Panc1 (cell line): ENCODE results near the gene LY6G6C. TPM values are rescaled to one million over a fixed set of nuclear protein-coding genes. Genes with fewer than 3 reads are reported as not detected.

Experiments used
- ATAC-seq: fragments of 200-7000 bp; cut with Tn5 transposase; 2 replicates; pipeline ENCODE4 v1.9.1; 2020; ENCODE audit warnings: mild to moderate bottlenecking, moderate library complexity
- BruUV-seq: library from RNA; stranded (reverse); fragments of 400-500 nt; replicated peaks from 2 replicates; lab custom pipeline; 2021; lab: Mats Ljungman, UMichigan
- CTCF ChIA-PET: fragments of 300-600 bp; sonication (Branson Sonifier 250); formaldehyde crosslinking; loops from one replicate; lab custom pipeline; 2022; ENCODE audit warnings: antibody characterized with exemption; lab: Charles Lee
- POLR2A ChIA-PET: fragments of 300-600 bp; sonication (Branson Sonifier 250); formaldehyde crosslinking; loops from one replicate; lab custom pipeline; 2022; ENCODE audit warnings: antibody characterized with exemption; lab: Charles Lee
- DNase-seq: peaks from one replicate; pipeline ENCODE4 v3.0.0-alpha.2; 2010; ENCODE audit warnings: low read depth, low spot score
- H3K27ac ChIP-seq: 2 replicates; pipeline ENCODE4 v1.5.1; 2011; ENCODE audit warnings: mild to moderate bottlenecking, low read length, inconsistent platforms
- H3K27me3 ChIP-seq: fragments of 200-500 bp; sonication (Bioruptor generic); 2 replicates; pipeline ENCODE4 v1.6.0; 2014; ENCODE audit warnings: low read length, inconsistent platforms; ENCODE audit not compliant: control insufficient read depth, insufficient read depth
- H3K36me3 ChIP-seq: fragments of 200-500 bp; sonication (Bioruptor generic); 2 replicates; pipeline ENCODE4 v1.5.1; 2014; ENCODE audit warnings: inconsistent platforms, mild to moderate bottlenecking, low read length, moderate library complexity; ENCODE audit not compliant: control insufficient read depth, insufficient read depth
- H3K4me1 ChIP-seq: 2 replicates; pipeline ENCODE4 v1.5.1; 2011; ENCODE audit warnings: inconsistent platforms, mild to moderate bottlenecking, low read length, moderate library complexity; ENCODE audit not compliant: control insufficient read depth, insufficient read depth
- H3K4me3 ChIP-seq, 2 experiments: 2 replicates each; pipeline ENCODE4 v1.5.1; 2011 to 2012; ENCODE audit warnings: low read depth in 2 of 2, low read length in 2 of 2, mild to moderate bottlenecking in 2 of 2, inconsistent platforms in 1 of 2, moderate library complexity in 1 of 2
- H3K9me3 ChIP-seq: fragments of 200-500 bp; sonication (Bioruptor generic); 2 replicates; pipeline ENCODE4 v1.5.1; 2014; ENCODE audit warnings: low read depth, mild to moderate bottlenecking, inconsistent platforms, low read length, moderate library complexity; ENCODE audit not compliant: control insufficient read depth, insufficient read depth
- CTCF ChIP-seq: fragments of 450-650 bp; IDR thresholded peaks from 2 replicates; pipeline ENCODE4 v1.5.1; 2017; ENCODE audit warnings: mild to moderate bottlenecking
- REST ChIP-seq, 2 experiments: IDR thresholded peaks; 2 replicates each; pipeline ENCODE4 v1.6.1; 2011 to 2012; ENCODE audit warnings: low read depth in 2 of 2, control low read depth in 1 of 2, low read length in 1 of 2, mild to moderate bottlenecking in 1 of 2, moderate library complexity in 1 of 2; ENCODE audit not compliant: insufficient read depth in 1 of 2
- SIN3A ChIP-seq: IDR thresholded peaks from 2 replicates; pipeline ENCODE4 v1.6.1; 2012; ENCODE audit warnings: low read depth, mild to moderate bottlenecking, low read length, moderate library complexity, borderline replicate concordance; ENCODE audit not compliant: insufficient read depth
- TCF7L2 ChIP-seq: IDR thresholded peaks from 2 replicates; pipeline ENCODE4 v1.6.1; 2011; ENCODE audit warnings: mild to moderate bottlenecking, low read depth, low read length, inconsistent platforms
- in situ Hi-C: cut with HindIII; loops from 2 replicates; pipeline ENCODE4 v1.10.0; 2016; ENCODE audit warnings: low sequenced_read_pairs, low pct_unique_long_range_greater_than_20kb
- intact Hi-C: fragments of 100-400 bp; cut with micrococcal nuclease; formaldehyde crosslinking; loops from one replicate; pipeline ENCODE4 v1.10.0; 2022; ENCODE audit not compliant: unreplicated experiment
- total RNA-seq: library from RNA; stranded (reverse); gene quantifications from one replicate; pipeline ENCODE4 v1.2.1, GENCODE V29; 2021; ENCODE audit not compliant: unreplicated experiment

Gene LY6G6C
- total RNA-seq, 1 experiment from 2014 or later, result 0.23 TPM

DNA sequence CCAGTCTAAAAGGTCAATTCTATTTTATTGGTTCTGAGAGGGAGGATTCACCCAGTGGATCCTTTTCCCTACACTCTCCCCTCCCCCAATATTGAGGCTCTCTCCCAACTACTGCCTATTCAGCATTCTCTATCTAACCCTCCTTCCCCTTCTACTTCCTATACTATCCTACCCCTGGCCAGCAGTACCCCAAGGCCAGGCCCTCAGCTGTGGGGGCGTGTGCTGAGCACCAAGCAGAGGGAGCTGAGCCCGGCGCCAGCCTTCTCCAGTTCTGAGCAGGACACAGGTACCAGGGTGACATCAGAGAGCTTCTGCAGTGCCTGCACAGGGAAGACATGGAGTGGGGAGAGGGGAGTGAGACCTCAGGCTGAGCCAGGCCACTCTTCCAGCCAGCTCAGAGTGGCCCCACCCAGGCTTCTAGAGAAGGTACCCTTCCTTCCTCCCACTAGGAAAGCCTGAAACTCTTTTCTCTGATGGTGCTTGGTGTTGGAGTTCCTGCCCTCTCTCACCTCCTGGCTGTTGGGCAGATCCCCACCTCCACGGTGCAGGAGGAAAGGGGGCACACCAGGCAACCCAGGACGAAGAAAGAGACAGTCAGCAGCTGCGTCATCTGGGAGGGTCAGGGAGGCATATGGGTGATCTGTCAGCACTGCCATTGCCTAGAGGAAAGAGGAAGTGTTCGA, 5.6 kb upstream of the LY6G6C start:
- H3K27me3 ChIP-seq, result no peaks in the 10 kb centered on the region
- CTCF ChIA-PET, result no interaction called here
- POLR2A ChIA-PET, result interaction anchor here (1.0 kb wide), 1 partner anchor 96 kb away, joined by 4 read pairs; no protein-coding TSS in a partner anchor
- no peak for TF ChIP-seq TCF7L2
- no peak for TF ChIP-seq SIN3A
- TF ChIP-seq CTCF, result no peak
- TF ChIP-seq REST (IDR thresholded peaks at IDR 0.05; ENCODE audit: insufficient read depth in 1 of 2, low read depth in 2 of 2, low read length in 1 of 2), result no peak
- H3K27ac ChIP-seq, result no peak overlapping the region
- in situ Hi-C loops (no loop called here), intact Hi-C loops (no loop called here)
- H3K4me3 ChIP-seq, result no peak overlapping the region
- no TSS peak for BruUV-seq
- DNase-seq (no peak), ATAC-seq (no peak)
- H3K9me3 ChIP-seq, result no peaks in the 10 kb centered on the region
- H3K4me1 ChIP-seq, result peaks cover 22% of the 10 kb centered on the region
- peaks cover 9% of the 10 kb centered on the region for H3K36me3 ChIP-seq

- no peak for ATAC-seq
- in situ Hi-C loops, result no loop called here
These were observed 4.2 kb upstream of the LY6G6C start for GRCh38 chr6:31725502-31726350.

More at GRCh38 chr6:31725502-31726350, 4.2 kb upstream of the LY6G6C start:
- H3K36me3 ChIP-seq, result peaks cover 4% of the 10 kb centered on the region
- BruUV-seq, result no TSS peak
- ChIA-PET POLR2A (interaction anchor here (0.7 kb wide), 1 partner anchor 113 kb away, joined by 3 read pairs; no protein-coding TSS in a partner anchor), CTCF (no interaction called here)
- no peaks in the 10 kb centered on the region for H3K27me3 ChIP-seq
- no peaks in the 10 kb centered on the region for H3K9me3 ChIP-seq
- no peak overlapping the region for H3K4me3 ChIP-seq
- intact Hi-C loops, result no loop called here
- H3K4me1 ChIP-seq, result peaks cover 8% of the 10 kb centered on the region
- TF ChIP-seq CTCF, result no peak
- TF ChIP-seq REST (IDR thresholded peaks at IDR 0.05; ENCODE audit: insufficient read depth in 1 of 2, low read depth in 2 of 2, low read length in 1 of 2), result no peak
- TF ChIP-seq SIN3A, result no peak
- H3K27ac ChIP-seq, result no peak overlapping the region
- DNase-seq, result no peak
